Myocyte (in vitro differentiated cells): ENCODE results near the gene EPB41. TPM values are rescaled to one million over a fixed set of nuclear protein-coding genes. Genes with fewer than 3 reads are reported as not detected.
"Not testable (repeated sequence)": the region's sequence is repeated elsewhere in the genome, so short reads cannot be mapped to it uniquely, and the experiment has no call there.

Experiments
- DNase-seq: peaks from one replicate; pipeline ENCODE4 v3.0.0-alpha.2; 2012; ENCODE audit warnings: low read depth
- total RNA-seq: library from RNA; depleted of rRNA; stranded (reverse); fragments of >200 nt; gene quantifications from 2 replicates; pipeline ENCODE4 v1.2.3, GENCODE V29; 2014

The EPB41 gene
- total RNA-seq, 1 donor from 2014 or later: 0.32 TPM

DNA sequence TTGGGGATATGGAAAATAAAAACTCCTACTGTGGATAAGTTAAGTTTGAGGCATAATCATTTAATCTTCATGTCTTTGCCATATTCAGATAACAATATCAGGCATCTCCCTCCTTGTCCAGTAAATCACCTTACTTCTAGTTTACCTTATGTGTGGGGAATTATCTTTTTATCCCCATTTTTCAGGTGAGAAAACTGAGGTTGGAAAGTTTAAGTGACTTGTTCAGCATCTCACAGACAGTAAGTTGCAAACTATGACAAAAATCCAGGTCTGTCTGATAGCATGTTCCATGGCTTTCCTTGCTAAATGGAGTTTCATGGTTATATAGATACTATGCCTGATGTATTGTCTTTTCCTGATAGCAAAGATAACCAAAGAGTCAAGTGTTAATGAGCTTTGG lies 129.6 kb downstream of the EPB41 start:
- DNase-seq: no peak

DNA sequence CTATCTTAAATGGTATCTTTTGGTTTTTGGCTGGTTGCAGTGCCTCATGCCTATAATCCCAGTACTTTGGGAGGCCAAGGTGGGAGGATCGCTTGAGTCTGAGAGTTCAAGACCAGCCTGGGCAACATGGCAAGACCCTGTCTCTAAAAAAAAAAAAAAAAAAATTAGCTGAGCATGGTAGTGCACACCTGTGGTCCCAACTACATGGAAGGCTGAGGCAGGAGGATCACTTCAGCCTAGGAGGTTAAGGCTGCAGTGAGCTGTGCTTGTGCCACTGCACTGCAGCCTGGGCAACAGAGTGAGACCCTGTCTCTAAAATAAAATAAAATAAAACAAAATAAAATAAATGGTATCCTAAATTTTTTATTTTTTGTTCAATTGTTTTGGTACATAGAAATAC lies 131.3 kb downstream of the EPB41 start:
- DNase-seq: not testable (repeated sequence)

DNA sequence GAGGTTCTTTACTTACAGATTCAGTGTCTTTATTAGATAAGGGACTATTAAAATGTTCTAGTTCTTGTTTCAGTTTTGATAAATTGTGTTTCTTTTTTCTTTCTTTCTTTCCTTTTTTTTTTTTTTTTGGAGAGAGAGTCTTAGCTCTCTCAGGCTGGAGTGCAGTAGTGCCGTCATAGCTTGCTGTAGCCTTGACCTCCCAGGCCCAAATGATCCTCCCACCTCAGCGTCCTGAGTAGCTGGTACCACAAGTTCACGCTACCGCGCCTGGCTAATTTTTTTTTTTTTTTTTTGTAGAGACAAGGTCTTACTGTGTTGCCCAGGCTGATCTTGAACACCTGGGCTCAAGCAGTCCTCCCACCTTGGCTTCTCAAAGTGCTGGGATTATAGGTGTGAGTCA lies 132.8 kb downstream of the EPB41 start:
- DNase-seq: no peak

DNA sequence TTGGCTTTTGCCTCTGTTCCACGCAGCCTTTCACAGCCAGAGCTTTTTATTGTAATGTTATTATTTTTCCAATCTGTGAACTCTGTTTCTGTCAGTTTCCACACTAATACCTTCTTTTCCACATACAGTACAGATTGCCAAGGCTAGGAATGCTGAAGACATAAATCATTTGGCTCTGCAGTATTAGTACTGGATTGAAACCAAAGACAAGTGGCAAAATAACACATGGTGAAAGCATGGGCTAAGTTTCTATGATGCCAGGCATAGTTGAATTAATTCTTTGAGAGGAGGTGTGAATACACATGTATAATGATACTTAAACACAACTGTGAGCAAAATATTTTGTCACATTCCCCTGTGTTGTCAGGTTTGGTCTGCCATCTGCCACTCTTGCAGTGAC lies 135.8 kb downstream of the EPB41 start:
- no peak for DNase-seq

DNA sequence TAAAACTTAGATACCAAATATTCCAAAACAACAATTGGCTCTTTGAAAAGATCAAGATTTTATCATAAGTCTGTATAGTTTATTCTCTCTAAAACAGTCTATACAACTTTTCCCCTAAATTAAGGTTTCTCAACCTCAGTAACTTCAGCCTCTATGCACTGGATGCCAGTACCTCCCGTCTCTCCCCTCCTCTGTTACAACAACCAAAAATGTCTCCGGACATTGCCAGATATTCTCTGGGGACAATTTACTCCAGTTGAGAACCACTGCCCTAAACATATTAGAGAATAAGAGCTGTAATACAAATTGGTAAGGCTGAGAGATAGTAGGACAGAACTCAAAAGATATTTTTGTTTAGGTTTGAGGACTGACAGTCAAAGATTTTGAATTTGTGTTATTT lies 137.7 kb downstream of the EPB41 start:
- no peak for DNase-seq

DNA sequence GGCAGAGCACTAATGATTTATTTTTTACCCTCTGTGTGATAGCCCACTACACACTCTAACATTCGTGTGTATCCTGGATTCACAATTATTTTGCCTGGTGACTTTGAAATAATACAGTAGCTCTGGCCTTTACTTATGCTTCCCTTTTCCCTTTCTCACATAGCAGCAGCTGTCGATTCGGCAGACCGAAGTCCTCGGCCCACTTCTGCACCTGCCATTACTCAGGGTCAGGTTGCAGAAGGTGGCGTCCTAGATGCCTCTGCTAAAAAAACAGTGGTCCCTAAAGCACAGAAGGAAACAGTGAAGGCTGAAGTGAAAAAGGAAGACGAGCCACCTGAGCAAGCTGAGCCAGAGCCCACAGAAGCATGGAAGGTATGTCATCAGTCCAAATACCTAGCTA lies 138.6 kb downstream of the EPB41 start:
- no peak for DNase-seq

DNA sequence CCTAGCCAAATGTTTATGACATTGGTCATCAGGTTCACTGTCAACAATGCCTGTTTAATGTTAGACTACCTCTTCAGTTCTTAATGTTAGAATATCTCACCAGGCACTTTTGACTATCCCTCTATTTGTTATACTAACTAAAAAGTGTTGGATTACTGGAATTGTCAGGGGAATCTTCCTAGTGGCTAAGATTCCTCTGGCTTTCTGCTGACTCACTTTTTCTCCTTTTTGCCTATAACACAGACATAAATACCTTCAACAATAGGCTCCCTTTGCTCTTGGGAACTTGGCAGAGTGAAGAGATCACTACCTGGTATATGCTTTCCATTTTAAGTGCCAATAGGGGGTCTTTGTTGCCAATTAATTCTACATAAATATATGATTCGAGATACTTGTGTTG lies 140.8 kb downstream of the EPB41 start:
- peak; percentile 14 for DNase-seq

DNA sequence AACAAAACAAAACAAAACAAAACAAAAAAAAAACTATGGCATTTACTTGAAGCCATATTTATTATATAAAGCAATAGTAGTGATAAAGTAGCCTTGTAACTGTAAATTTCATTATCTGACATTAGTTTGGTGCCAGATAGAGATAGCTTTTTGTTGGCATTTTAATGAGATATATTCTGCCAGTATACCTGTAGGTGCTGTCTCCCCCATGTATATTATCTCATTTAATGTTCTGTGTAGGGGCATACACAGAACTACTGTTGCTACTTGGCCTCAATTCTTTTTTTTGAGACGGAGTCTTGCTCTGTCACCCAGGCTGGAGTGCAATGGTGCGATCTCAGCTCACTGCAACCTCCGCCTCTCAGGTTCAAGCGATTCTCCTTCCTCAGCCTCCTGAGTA lies 141.9 kb downstream of the EPB41 start:
- DNase-seq: no peak

DNA sequence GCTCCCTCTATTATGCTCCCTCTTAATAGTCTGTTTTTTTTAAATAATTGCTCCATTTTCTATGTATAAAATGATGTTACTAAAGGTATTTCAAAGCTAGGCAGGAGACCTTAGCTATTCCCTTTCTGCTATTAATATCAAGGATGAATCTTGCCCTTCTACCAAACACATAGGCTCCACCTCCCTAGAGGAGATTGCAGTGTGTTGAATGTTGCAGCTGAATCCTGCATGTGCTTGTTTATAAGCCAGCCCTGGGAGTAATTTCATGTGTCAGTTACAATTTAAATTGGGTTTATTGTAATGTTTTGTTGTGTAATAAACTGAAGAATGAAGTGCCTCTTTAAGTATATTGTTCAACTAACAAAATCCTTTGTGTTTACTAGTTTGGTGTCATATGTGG lies 143.3 kb downstream of the EPB41 start:
- no peak for DNase-seq

DNA sequence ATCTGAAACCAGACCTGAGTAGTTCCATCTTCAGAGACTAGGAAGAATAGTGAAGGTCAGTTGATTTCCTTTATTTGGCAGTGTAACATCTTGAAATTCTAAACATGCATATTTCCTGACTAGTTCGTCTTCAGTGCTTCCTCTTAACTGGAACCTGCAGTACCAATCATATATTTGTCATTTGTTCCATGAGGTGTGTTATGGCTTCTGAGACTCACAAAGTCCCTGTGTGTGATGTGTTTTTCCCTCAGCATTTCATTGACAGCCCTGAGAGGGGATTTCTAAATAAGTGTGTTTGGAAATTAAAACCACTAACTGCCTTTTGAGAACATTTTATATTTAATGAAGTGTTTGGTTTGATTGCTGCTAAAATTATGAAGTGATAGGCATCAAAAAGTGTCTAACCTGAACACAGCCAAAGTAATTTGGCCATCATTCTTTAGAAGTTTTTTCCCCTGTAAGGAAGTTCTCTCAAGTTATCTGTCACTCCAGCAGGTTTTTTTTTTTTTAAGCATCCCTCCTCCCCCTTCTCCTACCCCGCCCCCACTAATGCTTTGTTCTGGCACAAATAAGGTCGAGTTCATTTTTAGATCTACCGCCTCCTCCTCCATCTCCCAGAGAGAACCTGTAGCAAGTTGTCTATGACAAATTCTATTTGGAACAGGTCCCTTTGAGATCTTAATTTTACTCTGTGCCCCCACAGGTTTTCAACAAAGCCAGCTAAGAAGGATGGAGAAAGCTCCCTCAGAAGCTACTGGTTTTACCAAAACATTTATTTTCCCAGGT lies 148.0 kb downstream of the EPB41 start:
- DNase-seq: no peak

DNA sequence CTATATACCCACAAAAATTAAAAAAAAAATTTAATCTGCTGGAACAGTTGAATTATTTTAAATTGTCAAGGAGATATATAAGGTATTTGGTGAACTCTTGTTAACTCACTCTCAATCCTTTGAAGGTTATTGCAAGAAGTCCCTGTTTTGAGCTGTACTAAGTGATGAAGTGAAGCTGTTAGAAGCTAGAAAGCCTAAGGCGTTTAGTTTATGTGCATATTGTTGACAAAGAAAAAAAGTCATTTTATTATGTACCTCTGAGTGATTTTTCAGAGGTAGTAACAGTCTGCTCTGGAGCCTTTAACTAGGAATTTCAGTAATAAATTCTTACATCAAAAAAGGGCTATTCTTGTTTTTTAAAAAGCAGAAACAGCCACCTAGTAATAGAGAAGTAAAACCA lies 149.7 kb downstream of the EPB41 start:
- no peak for DNase-seq

DNA sequence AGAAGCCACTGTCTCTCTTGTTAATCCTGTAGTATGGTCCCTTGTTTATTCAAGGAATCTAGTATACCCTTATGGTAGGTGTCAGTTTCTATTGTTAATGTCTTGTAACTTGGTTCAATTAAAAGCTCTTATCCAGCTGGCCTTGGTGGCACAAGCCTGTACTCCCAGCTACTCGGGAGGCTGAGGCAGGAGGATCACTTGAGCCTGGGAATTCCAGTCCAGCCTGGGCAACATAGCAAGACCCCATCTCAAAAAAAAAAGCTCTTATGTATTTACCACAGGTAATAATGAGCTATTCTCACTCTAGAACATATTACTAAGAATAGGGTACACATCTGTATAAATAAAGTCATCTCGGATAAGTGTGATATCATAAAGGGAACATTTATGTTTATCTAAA lies 162.8 kb downstream of the EPB41 start:
- DNase-seq: no peak

DNA sequence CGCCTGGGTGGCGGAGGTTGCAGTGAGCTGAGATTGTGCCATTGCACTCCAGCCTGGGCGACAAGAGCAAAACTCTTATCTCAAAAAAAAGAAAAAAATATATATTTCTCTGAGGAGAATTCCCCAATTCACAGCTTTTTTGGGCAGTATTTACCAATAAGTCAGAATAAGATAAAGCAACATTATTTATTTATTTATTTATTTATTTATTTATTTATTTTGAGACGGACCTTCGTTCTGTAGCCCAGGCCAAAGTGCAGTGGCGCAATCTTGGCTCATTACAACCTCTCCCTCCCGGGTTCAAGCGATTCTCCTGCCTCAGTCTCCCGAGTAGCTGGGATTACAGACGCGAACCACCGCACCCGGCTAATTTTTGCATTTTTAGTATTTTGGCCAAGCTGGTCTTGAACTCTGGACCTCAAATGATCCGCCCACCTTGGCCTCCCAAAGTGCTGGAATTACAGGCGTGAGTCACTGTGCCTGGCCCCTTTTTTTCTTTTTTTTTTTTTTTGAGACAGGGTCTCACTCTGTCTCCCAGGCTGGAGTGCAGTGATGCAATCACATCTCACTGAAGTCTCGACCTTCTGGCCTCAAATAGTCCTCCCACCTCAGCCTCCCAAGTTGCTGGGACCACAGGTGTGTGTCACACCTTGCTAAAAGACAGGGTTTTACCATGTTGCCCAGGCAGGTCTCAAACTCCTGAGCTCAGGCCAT lies 165.7 kb downstream of the EPB41 start:
- DNase-seq: not testable (repeated sequence)

DNA sequence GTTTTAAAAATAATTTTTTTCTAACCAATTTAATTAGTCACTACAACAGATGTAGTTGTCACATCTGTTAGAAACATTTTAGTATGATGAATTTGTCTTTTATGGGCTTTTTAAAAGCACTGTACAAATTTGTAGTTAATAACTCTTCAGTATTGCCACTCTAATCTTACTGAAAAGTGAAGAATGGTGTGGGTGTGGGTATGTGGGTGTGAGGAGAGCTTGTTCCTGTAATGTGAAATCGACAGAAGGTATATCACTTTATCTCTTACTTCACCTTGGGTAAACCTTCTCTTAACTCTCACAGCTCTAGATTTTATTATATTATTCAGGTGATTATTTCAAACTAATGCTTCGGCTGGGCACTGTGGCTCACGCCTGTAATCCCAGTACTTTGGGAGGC lies 166.8 kb downstream of the EPB41 start:
- no peak for DNase-seq

DNA sequence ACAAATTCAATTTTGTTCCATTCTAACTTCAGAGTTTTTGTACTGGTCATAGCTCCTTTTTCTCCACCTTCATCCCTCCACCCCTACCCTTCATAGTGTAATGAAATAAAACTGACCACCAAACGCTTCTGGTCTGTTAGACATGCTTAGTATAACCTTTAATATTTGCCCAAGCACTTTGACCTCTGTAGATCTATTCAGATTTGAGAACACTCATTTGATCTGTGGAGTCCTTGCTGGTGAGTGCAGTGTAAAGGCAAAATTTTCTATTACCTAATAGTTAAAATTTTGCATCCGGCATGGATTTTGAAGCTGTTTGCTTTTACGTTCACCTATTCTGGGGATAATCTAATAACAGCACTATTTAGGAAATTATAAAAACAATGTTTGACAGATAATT lies 168.2 kb downstream of the EPB41 start:
- no peak for DNase-seq

DNA sequence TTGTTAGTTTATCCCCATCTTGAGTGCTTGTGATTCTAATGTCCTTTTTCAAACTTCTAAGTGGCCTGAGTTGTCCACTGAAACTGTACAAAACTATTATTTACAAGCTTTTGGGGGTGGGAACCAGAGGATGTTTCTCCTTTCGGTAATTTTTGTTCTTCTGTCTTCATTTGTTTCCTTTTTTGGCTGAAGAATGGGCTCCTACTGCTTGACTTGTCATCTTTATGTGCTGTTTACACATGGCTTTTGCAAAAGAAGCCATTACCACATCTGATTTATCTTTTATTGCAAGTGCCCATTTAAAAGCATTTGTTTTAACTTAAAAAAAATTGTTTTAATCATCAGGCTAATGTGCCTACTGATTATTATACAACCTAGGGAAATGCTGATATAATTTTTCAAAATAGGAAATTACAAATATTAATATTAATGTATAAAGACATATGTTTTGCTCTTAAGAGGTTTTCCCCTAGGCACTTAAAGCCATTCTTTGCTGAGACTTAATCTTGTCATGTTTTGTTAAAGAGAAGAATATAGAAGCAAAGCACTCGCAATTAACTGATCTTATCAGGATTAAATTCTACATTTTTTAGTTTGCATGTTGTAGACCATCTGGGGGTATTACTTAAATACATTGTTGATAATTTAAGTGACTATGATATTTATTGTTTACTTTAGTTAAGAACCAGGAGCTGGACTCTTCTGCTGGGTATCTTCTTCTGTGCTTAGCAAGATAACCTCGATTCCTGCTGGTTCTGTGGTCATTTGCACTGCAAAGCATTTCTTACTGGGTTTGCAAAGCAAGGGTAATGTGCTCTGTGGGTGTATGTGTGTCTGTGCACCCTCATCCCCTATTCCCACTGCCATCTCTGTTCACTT lies 169.2 kb downstream of the EPB41 start:
- no peak for DNase-seq

DNA sequence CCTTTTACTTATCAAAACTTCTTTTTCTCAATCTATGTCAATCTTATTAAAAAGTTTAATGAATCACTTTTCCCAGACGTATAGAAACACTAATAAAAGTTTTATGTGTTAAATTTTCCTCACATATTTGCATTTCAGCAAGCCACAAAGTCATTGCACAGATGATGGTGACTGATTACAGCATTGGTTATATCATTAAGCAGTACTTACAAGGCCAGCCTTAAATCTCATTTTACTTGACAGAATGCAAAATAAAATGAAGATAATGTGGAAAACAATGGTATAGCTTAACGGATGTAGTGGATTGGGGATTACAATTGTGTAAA lies 169.8 kb downstream of the EPB41 start:
- no peak for DNase-seq

DNA sequence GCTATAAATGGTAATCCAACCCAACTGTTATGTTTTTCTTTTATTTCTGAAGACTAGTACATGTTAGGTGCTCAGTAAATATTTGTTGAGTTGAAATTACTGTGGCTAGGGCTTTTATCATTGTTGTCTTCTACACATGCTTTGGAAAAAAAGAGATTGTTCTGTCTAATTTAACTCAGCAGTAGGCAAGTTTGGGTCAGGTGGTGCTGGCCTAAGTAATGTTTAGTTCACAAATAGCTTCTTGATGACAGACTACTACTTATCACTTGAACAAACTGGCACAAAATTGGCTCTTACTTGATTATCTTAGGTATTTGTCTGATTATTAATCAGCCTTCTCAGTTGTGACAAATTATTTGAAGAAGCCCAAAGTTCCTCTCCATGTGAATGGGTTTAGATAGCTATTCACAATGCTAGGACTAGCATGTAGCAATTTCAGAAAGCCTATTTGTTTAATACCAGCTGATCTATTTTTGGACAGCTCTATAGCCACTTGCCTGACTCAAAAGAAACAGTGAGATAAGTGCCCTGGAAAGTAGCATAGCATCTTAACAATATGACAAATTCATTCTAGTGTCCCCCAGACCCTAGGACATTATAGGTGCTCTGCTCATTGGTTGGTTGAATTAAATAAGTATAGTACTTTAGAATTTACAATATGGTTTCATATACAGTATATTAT lies 176.7 kb downstream of the EPB41 start:
- no peak for DNase-seq

DNA sequence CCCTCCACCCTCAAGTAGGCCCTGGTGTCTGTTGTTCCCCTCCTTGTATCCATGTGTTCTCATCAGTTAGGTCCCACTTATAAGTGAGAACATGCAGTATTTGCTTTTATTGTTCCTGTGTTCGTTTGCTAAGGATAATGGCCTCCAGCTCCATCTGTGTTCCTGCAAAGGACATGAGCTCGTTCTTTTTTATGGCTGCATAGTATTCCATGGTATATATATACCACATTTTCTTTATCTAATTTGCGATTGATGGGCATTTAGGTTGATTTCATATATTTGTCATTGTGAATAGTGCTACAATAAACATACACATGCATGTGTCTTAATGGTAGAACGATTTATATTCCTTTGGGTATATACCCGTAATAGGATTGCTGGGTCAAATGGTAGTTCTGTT lies 178.3 kb downstream of the EPB41 start:
- not testable (repeated sequence) for DNase-seq

DNA sequence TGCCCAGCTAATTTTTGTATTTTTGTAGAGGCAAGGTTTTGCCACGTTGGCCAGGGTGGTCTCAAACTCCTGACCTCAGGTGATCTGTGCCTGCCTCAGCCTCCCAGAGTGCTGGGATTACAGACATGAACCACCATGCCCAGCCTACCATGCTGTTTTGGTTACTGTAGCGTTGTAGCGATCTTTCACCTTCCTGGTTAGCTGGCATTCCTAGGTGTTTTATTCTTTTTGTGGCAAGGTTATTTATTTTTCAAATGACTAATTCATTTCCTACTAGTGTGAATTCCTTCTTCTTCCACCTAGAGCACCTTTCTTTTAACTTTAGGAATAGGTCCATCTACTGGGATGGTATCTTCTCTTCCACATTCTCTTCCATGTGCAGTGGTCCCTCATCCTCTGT lies 180.1 kb downstream of the EPB41 start:
- DNase-seq: no peak

DNA sequence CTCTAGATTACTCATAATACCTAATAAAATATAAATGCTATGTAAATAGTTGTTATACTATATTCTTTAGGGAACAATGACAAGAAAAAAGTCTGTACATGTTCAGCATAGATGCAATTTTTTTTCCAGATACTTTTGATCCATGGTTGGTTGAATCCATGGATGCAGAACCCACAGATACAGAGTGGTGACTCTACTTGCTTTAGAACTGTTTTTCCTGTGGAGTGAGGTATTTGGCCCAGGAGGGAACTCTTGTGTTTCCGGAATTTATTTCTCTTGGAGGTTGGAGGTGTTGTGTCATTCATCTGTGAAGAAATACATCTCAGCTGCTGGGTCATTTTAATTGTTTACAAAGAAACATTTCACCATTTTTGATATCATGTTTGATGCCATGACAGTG lies 180.6 kb downstream of the EPB41 start:
- no peak for DNase-seq
